Measurements from ENCODE around the gene GALK2. TPM values are rescaled to one million over a fixed set of nuclear protein-coding genes. Genes with fewer than 3 reads are reported as not detected.

GALK2 gene
- polyA plus RNA-seq, 4 donors: 26.2 to 55.5 (median 33.7) TPM

DNA sequence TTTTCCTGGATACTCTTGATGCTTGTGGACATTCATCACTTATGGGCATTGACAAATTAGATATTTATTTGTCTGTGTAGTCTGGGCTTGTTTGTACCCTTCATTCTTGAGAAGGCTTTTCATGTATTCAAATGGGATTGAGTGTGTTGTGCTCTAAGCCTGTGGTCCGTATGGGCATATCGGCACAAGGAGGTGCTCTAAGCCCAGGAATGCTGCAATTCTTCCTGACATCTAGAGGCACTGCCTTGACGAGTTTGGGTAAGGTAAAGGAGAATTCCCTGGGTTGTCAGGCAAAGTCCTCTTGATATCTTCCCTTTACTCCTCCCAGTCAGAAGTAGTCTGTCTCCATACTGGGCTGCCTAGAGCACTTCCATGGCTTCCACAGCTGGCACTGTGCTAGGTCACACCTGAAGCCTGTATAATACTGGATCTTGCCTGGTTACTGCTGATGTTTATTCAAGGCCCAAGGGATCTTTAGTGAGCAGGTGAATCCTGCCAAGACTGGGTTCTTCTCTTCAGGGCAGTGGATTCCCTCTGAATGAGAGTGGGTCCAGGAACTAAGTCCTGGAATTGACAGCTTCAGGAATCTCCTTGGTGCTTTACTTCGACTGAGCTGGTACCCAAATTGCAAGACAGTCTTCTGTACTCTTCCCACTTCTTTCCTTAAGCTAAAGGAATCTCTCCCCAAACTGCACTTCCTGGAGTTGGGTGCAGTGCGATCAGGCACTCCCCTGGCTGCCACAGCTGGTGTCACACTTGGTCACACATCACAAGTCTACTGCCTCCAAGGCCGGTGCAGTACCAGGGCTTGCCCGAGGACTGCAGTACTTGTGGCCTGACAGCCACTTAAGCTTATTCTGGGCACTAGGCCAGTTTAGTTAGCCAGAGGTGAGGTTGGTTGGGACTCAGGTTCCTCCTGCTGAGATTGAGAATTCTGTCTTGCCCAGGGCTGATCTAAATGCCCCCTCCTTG, 46.0 kb downstream of the GALK2 start:
- Histone ChIP-seq H3K9me3 (ENCODE audit: control insufficient read depth in 2 of 2, insufficient read depth in 1 of 2, low read depth in 1 of 2, low read length in 1 of 2) (peaks cover 0 to 16% of the 10 kb centered on the region in 2 donors), H3K4me1 (ENCODE audit: control insufficient read depth in 3 of 3, insufficient read depth in 2 of 3, low read depth in 1 of 3, low read length in 2 of 3) (no peaks in the 10 kb centered on the region), H3K27ac (ENCODE audit: low read depth in 1 of 3, low read length in 2 of 3) (no peak overlapping the region), H3K27me3 (ENCODE audit: control insufficient read depth in 3 of 3, insufficient read depth in 3 of 3, low read length in 3 of 3) (no peaks in the 10 kb centered on the region), H3K4me3 (ENCODE audit: low read depth in 1 of 3, low read length in 3 of 3) (no peak overlapping the region), H3K36me3 (ENCODE audit: control insufficient read depth in 3 of 3, insufficient read depth in 2 of 3, low read depth in 1 of 3, low read length in 3 of 3) (peaks cover 0 to 24% (median 7%) of the 10 kb centered on the region in 3 donors)
- peak in 1 of 2 donors; percentile 12 for DNase-seq
- 82 to 84% (median 83%) methylated on average over 7 of the region's 7 CpGs for WGBS, 3 donors
- no peak for FAIRE-seq

- Histone ChIP-seq H3K27ac (ENCODE audit: low read depth in 1 of 3, low read length in 2 of 3) (no peak overlapping the region), H3K36me3 (ENCODE audit: control insufficient read depth in 3 of 3, insufficient read depth in 2 of 3, low read depth in 1 of 3, low read length in 3 of 3) (peaks cover 0 to 17% (median 10%) of the 10 kb centered on the region in 3 donors), H3K27me3 (ENCODE audit: control insufficient read depth in 3 of 3, insufficient read depth in 3 of 3, low read length in 3 of 3) (no peaks in the 10 kb centered on the region), H3K4me1 (ENCODE audit: control insufficient read depth in 3 of 3, insufficient read depth in 2 of 3, low read depth in 1 of 3, low read length in 2 of 3) (no peaks in the 10 kb centered on the region), H3K9me3 (ENCODE audit: control insufficient read depth in 2 of 2, insufficient read depth in 1 of 2, low read depth in 1 of 2, low read length in 1 of 2) (peaks cover 0 to 19% of the 10 kb centered on the region in 2 donors), H3K4me3 (ENCODE audit: low read depth in 1 of 3, low read length in 3 of 3) (no peak overlapping the region)
- DNase-seq (no peak), FAIRE-seq (no peak)
- 61 to 82% (median 64%) methylated on average over 3 of the region's 3 CpGs for WGBS, 3 donors
These were observed 53.7 kb downstream of the GALK2 start for GRCh38 chr15:49223536-49224274.

- Histone ChIP-seq H3K4me3 (ENCODE audit: low read depth in 1 of 3, low read length in 3 of 3) (no peak overlapping the region), H3K27me3 (ENCODE audit: control insufficient read depth in 3 of 3, insufficient read depth in 3 of 3, low read length in 3 of 3) (no peaks in the 10 kb centered on the region), H3K36me3 (ENCODE audit: control insufficient read depth in 3 of 3, insufficient read depth in 2 of 3, low read depth in 1 of 3, low read length in 3 of 3) (peaks cover 0 to 22% (median 7%) of the 10 kb centered on the region in 3 donors), H3K27ac (ENCODE audit: low read depth in 1 of 3, low read length in 2 of 3) (no peak overlapping the region), H3K9me3 (ENCODE audit: control insufficient read depth in 2 of 2, insufficient read depth in 1 of 2, low read depth in 1 of 2, low read length in 1 of 2) (peaks cover 0 to 34% of the 10 kb centered on the region in 2 donors), H3K4me1 (ENCODE audit: control insufficient read depth in 3 of 3, insufficient read depth in 2 of 3, low read depth in 1 of 3, low read length in 2 of 3) (no peaks in the 10 kb centered on the region)
- DNase-seq (peak in 1 of 2 donors; percentile 25), FAIRE-seq (no peak)
- 95 to 97% (median 96%) methylated on average over 3 of the region's 3 CpGs for WGBS, 3 donors
These were observed 55.7 kb downstream of the GALK2 start for GRCh38 chr15:49225572-49226281.

DNA sequence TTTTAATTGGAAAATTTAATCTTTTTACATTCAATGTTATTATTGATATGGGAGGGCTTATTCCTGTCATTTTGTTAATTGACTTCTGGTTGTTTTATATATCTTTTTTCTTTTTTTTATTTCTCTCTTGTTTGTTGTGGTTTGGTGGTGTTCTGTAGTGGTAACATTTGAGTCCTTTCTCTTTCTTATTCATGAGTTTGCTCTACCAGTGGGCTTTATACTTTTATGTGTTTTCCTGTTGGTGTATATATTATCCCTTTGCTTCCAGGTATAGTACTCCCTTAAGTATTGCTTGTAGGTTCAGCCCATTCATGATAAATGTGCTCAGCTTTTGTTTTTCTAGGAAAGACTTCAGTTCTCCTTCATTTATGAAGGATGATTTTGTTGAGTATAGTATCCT, 57.6 kb downstream of the GALK2 start:
- Histone ChIP-seq H3K9me3 (ENCODE audit: control insufficient read depth in 2 of 2, insufficient read depth in 1 of 2, low read depth in 1 of 2, low read length in 1 of 2) (peaks cover 0 to 42% of the 10 kb centered on the region in 2 donors), H3K36me3 (ENCODE audit: control insufficient read depth in 3 of 3, insufficient read depth in 2 of 3, low read depth in 1 of 3, low read length in 3 of 3) (peaks cover 0 to 31% (median 11%) of the 10 kb centered on the region in 3 donors), H3K4me1 (ENCODE audit: control insufficient read depth in 3 of 3, insufficient read depth in 2 of 3, low read depth in 1 of 3, low read length in 2 of 3) (no peaks in the 10 kb centered on the region), H3K27ac (ENCODE audit: low read depth in 1 of 3, low read length in 2 of 3) (no peak overlapping the region), H3K27me3 (ENCODE audit: control insufficient read depth in 3 of 3, insufficient read depth in 3 of 3, low read length in 3 of 3) (no peaks in the 10 kb centered on the region), H3K4me3 (ENCODE audit: low read depth in 1 of 3, low read length in 3 of 3) (no peak overlapping the region)
- no peak for DNase-seq
- no peak for FAIRE-seq

DNA sequence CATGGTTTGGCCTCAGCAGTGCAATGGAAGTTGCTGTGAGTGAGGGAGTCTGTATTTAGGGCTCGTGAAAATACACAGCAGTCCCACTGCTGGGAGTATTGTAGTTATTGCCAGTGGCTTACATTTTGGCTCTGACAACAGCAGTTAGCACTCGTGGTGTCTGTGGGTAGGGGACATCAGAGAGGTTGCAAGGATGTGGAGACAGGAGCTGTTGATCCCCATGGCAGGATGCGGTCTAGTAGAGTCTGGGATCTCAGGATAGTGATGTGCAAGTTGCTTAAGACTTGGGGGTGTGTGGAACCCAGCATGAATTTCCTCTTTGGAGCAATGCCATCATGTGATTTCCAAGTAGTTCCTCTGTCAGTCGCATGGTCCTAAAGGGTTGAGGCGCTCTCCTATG, 59.9 kb downstream of the GALK2 start:
- Histone ChIP-seq H3K27ac (ENCODE audit: low read depth in 1 of 3, low read length in 2 of 3) (no peak overlapping the region), H3K36me3 (ENCODE audit: control insufficient read depth in 3 of 3, insufficient read depth in 2 of 3, low read depth in 1 of 3, low read length in 3 of 3) (peaks cover 0 to 34% (median 6%) of the 10 kb centered on the region in 3 donors), H3K4me3 (ENCODE audit: low read depth in 1 of 3, low read length in 3 of 3) (no peak overlapping the region), H3K9me3 (ENCODE audit: control insufficient read depth in 2 of 2, insufficient read depth in 1 of 2, low read depth in 1 of 2, low read length in 1 of 2) (peaks cover 0 to 36% of the 10 kb centered on the region in 2 donors), H3K27me3 (ENCODE audit: control insufficient read depth in 3 of 3, insufficient read depth in 3 of 3, low read length in 3 of 3) (no peaks in the 10 kb centered on the region), H3K4me1 (ENCODE audit: control insufficient read depth in 3 of 3, insufficient read depth in 2 of 3, low read depth in 1 of 3, low read length in 2 of 3) (no peaks in the 10 kb centered on the region)
- no peak for DNase-seq
- 96 to 98% (median 96%) methylated on average over 5 of the region's 5 CpGs for WGBS, 3 donors
- FAIRE-seq: no peak

DNA sequence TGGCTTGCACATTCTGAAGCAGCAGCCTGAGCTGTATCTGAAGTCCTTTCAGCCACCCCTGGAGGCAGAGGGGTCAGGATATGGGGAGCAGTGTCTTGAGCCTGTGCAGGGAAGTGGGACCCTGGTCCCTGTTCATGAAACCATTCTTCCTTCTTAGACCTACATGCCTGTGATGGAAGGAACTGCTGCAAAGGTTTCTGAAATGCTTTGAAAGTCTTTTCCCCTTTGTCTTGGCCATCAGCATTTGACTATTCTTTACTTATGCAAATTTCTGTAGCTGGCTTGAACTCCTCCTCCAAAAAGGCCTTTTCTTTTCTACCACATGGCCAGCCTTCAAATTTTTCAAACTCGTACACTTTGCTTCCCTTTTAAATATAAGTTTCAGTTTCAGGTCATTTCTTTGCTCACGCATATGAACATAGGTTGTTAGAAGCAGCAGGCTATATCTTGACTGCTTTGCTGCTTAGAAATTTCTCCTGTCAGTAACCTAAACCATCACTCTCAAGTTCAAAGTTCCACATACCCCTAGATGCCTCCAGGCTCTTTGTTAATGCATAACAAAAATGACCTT, 62.3 kb downstream of the GALK2 start:
- Histone ChIP-seq H3K36me3 (ENCODE audit: control insufficient read depth in 3 of 3, insufficient read depth in 2 of 3, low read depth in 1 of 3, low read length in 3 of 3) (peaks cover 0 to 24% (median 7%) of the 10 kb centered on the region in 3 donors), H3K4me1 (ENCODE audit: control insufficient read depth in 3 of 3, insufficient read depth in 2 of 3, low read depth in 1 of 3, low read length in 2 of 3) (no peaks in the 10 kb centered on the region), H3K9me3 (ENCODE audit: control insufficient read depth in 2 of 2, insufficient read depth in 1 of 2, low read depth in 1 of 2, low read length in 1 of 2) (peaks cover 0 to 35% of the 10 kb centered on the region in 2 donors), H3K27ac (ENCODE audit: low read depth in 1 of 3, low read length in 2 of 3) (no peak overlapping the region), H3K27me3 (ENCODE audit: control insufficient read depth in 3 of 3, insufficient read depth in 3 of 3, low read length in 3 of 3) (no peaks in the 10 kb centered on the region), H3K4me3 (ENCODE audit: low read depth in 1 of 3, low read length in 3 of 3) (no peak overlapping the region)
- FAIRE-seq (no peak), DNase-seq (peak; percentile 16 to 31)
- 57 to 87% (median 68%) methylated on average over 2 of the region's 2 CpGs for WGBS, 3 donors

- FAIRE-seq (no peak), DNase-seq (peak; percentile 46 to 63)
- Histone ChIP-seq H3K36me3 (ENCODE audit: control insufficient read depth in 3 of 3, insufficient read depth in 2 of 3, low read depth in 1 of 3, low read length in 3 of 3) (peaks cover 0 to 14% (median 13%) of the 10 kb centered on the region in 3 donors), H3K27me3 (ENCODE audit: control insufficient read depth in 3 of 3, insufficient read depth in 3 of 3, low read length in 3 of 3) (no peaks in the 10 kb centered on the region), H3K4me1 (ENCODE audit: control insufficient read depth in 3 of 3, insufficient read depth in 2 of 3, low read depth in 1 of 3, low read length in 2 of 3) (no peaks in the 10 kb centered on the region), H3K27ac (ENCODE audit: low read depth in 1 of 3, low read length in 2 of 3) (no peak overlapping the region), H3K4me3 (ENCODE audit: low read depth in 1 of 3, low read length in 3 of 3) (no peak overlapping the region), H3K9me3 (ENCODE audit: control insufficient read depth in 2 of 2, insufficient read depth in 1 of 2, low read depth in 1 of 2, low read length in 1 of 2) (peaks cover 0 to 15% of the 10 kb centered on the region in 2 donors)
- 42 to 59% (median 51%) methylated on average over 3 of the region's 3 CpGs for WGBS, 3 donors
These were observed 65.5 kb downstream of the GALK2 start for GRCh38 chr15:49235446-49236124.

Measured in small intestine (tissue), 7 donors.